ENCODE data around the gene TDRKH.

GRCh38 chr1:151741516-151741915 is 48.8 kb downstream of the TDRKH start:
- no peak for TF ChIP-seq CTCF (IDR thresholded peaks at IDR 0.05)
- TF ChIP-seq POLR2A (IDR thresholded peaks at IDR 0.05): no peak

All from testis (tissue), 2 donors.